Right lobe of liver (tissue), 4 donors: Measurements from ENCODE around the gene GALNT13.

ENCODE experiments used
- POLR2A ChIP-seq: fragments of 450-650 bp; IDR thresholded peaks from one replicate; pipeline ENCODE4 v1.6.1; 2017; ENCODE audit warnings: antibody characterized with exemption, mild to moderate bottlenecking
- TF ChIP-seq, protein P1 (sequence below), 4 donors: fragments of 200-600 bp in 3 of 4; fragments of 450-650 bp in 1 of 4; IDR thresholded peaks; one replicate each; pipeline versions ENCODE4 v1.5.1 to v1.8.0; 2016 to 2022; ENCODE audit warnings: antibody characterized with exemption in 4 of 4, mild to moderate bottlenecking in 2 of 4
- donor health status: DM: no; HTN: no; CAD: no.
- donor health status: DM: no; HTN: no; CAD: no.
- donor health status: DM: no; HTN: yes; CAD: no.

DNA sequence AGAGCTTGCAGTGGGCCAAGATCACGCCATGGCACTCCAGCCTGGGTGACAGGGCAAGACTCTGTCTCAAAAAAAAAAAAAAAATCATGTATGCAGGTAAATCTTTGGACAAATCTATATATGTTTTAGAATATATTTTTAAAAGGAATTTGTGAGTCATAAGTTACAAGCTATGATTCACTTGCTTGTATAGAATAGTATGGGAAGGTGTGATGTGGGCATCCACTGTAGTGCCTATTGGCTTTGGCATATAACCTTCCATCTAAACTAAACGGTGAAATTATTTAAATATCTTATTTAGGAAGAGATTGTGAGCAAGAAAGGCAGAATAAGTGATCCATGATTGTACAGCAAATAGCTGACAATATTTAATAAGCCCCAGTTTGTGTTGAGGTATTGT, 261.1 kb downstream of the GALNT13 start:
- TF ChIP-seq POLR2A = no peak
- TF ChIP-seq, protein P1, sequence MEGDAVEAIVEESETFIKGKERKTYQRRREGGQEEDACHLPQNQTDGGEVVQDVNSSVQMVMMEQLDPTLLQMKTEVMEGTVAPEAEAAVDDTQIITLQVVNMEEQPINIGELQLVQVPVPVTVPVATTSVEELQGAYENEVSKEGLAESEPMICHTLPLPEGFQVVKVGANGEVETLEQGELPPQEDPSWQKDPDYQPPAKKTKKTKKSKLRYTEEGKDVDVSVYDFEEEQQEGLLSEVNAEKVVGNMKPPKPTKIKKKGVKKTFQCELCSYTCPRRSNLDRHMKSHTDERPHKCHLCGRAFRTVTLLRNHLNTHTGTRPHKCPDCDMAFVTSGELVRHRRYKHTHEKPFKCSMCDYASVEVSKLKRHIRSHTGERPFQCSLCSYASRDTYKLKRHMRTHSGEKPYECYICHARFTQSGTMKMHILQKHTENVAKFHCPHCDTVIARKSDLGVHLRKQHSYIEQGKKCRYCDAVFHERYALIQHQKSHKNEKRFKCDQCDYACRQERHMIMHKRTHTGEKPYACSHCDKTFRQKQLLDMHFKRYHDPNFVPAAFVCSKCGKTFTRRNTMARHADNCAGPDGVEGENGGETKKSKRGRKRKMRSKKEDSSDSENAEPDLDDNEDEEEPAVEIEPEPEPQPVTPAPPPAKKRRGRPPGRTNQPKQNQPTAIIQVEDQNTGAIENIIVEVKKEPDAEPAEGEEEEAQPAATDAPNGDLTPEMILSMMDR (IDR thresholded peaks at IDR 0.05) = no peak
